Measurements from ENCODE around the gene ERGIC3. TPM values are rescaled to one million over a fixed set of nuclear protein-coding genes. Genes with fewer than 3 reads are reported as not detected.

ERGIC3 gene
- total and polyA plus RNA-seq, 10 of the 15 experiments (the other 5 are each of a cell fraction or from before 2014, with no cell fraction given): 90.4 to 210 (median 139) TPM

DNA sequence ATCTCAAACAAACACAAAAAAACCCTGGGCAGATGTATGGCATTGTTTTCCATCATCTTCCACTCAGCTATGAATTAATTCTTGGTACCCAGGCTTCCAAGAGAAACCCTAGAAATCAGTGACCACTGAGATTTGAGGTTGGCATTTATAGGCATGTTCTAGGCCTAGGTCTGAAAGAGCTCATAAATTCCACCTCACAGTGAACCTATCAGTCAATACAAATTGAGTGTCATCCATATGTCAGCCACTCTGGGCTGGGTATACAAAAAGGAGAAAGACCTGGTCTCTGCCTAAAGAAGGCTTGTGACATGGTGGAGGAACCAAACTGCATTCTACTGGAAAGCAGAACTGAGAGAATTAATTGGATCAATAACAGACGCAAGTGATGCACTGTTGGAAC lies 42.6 kb upstream of the ERGIC3 start:
- no TSS peak for BruUV-seq (replicated peaks)
- peaks cover 16% of the 10 kb centered on the region for H3K4me1 ChIP-seq (ENCODE audit: control insufficient read depth, insufficient read depth, low read length)
- ATAC-seq (no peak), DNase-seq (ENCODE audit: low read depth, low spot score) (no peak), FAIRE-seq (no peak)
- no peak overlapping the region for H3K4me2 ChIP-seq (ENCODE audit: control insufficient read depth, insufficient read depth)
- H3K27ac ChIP-seq (ENCODE audit: control insufficient read depth, insufficient read depth): no peak overlapping the region
- TF ChIP-seq ZNF207 (IDR thresholded peaks at IDR 0.05; ENCODE audit: borderline replicate concordance) (no peak), TCF7 (IDR thresholded peaks at IDR 0.05; ENCODE audit: borderline replicate concordance) (no peak), PML (IDR thresholded peaks at IDR 0.05; ENCODE audit: low read length) (no peak), CBX5 (IDR thresholded peaks at IDR 0.05; ENCODE audit: low read depth) (no peak), MYB (IDR thresholded peaks at IDR 0.05; ENCODE audit: borderline replicate concordance, low read depth, low read length) (no peak), CEBPZ (IDR thresholded peaks at IDR 0.05; ENCODE audit: low read depth, low read length) (no peak), MEF2B (IDR thresholded peaks at IDR 0.05; ENCODE audit: partially characterized antibody, poor library complexity, severe bottlenecking) (no peak), CBX3 (IDR thresholded peaks at IDR 0.05; ENCODE audit: borderline replicate concordance, low read depth) (no peak), GABPA (IDR thresholded peaks at IDR 0.05; ENCODE audit: low read depth) (no peak)
- TF ChIP-seq, protein P1, sequence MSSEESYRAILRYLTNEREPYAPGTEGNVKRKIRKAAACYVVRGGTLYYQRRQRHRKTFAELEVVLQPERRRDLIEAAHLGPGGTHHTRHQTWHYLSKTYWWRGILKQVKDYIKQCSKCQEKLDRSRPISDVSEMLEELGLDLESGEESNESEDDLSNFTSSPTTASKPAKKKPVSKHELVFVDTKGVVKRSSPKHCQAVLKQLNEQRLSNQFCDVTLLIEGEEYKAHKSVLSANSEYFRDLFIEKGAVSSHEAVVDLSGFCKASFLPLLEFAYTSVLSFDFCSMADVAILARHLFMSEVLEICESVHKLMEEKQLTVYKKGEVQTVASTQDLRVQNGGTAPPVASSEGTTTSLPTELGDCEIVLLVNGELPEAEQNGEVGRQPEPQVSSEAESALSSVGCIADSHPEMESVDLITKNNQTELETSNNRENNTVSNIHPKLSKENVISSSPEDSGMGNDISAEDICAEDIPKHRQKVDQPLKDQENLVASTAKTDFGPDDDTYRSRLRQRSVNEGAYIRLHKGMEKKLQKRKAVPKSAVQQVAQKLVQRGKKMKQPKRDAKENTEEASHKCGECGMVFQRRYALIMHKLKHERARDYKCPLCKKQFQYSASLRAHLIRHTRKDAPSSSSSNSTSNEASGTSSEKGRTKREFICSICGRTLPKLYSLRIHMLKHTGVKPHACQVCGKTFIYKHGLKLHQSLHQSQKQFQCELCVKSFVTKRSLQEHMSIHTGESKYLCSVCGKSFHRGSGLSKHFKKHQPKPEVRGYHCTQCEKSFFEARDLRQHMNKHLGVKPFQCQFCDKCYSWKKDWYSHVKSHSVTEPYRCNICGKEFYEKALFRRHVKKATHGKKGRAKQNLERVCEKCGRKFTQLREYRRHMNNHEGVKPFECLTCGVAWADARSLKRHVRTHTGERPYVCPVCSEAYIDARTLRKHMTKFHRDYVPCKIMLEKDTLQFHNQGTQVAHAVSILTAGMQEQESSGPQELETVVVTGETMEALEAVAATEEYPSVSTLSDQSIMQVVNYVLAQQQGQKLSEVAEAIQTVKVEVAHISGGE (CRISPR knock-in tag; IDR thresholded peaks at IDR 0.05): no peak
- no peaks in the 10 kb centered on the region for H3K9me3 ChIP-seq (replicated peaks; ENCODE audit: control insufficient read depth, insufficient read depth, low read length)
- in situ Hi-C loops (cut with MboI): no loop called here
- RAD21 ChIA-PET (ENCODE audit: unreplicated experiment): no interaction called here
- SMC1A ChIA-PET (ENCODE audit: uncharacterized antibody, unreplicated experiment): interaction anchor here (1.4 to 4.4 kb wide), 3 partner anchors 8 to 38 kb away, joined by 3 to 14 read pairs (median 4); no protein-coding TSS in a partner anchor
- CTCF ChIA-PET: interaction anchor here (0.6 to 2.0 kb wide), 3 partner anchors 11 to 63 kb away, joined by 3 to 5 read pairs (median 3); no protein-coding TSS in a partner anchor
- H2AFZ ChIP-seq (ENCODE audit: control insufficient read depth, low read depth, low read length): no peak overlapping the region
- 93% methylated on average over 1 of the region's 1 CpG for WGBS (ENCODE audit: insufficient coverage, insufficient replicate concordance, low lambda C conversion rate, missing lambda C conversion rate)
- peaks cover 32 to 50% of the 10 kb centered on the region in 2 experiments for H3K36me3 ChIP-seq (ENCODE audit: control insufficient read depth in 2 of 2, insufficient read depth in 2 of 2, low read length in 1 of 2)
- no peak overlapping the region for H3K4me3 ChIP-seq
- intact Hi-C loops (cut with micrococcal nuclease; ENCODE audit: unreplicated experiment): no loop called here
- POLR2A ChIA-PET: interaction anchor here (1.5 kb wide), 1 partner anchor 8 kb away, joined by 3 read pairs; no protein-coding TSS in a partner anchor
- no peak overlapping the region for H3K9ac ChIP-seq (ENCODE audit: control insufficient read depth, insufficient read depth, low read length)
- no peaks in the 10 kb centered on the region for H3K27me3 ChIP-seq (replicated peaks in 1 of 2; ENCODE audit: control insufficient read depth in 2 of 2, insufficient read depth in 2 of 2, low read length in 1 of 2)
- H3K79me2 ChIP-seq (ENCODE audit: control insufficient read depth, insufficient read depth, low read length): no peaks in the 10 kb centered on the region
- no peaks in the 10 kb centered on the region; the same call in 1 of the 2 replicates for H4K20me1 ChIP-seq (ENCODE audit: control insufficient read depth, insufficient read depth)

Measured in GM12878 (cell line).